HepG2 (cell line): ENCODE data around the gene DLG2. TPM values are rescaled to one million over a fixed set of nuclear protein-coding genes. Genes with fewer than 3 reads are reported as not detected.
A peak's percentile ranks its signal among the peaks of the same experiment; 100 is the strongest.

Experiments
- ATF1 ChIP-seq: IDR thresholded peaks from 2 replicates; pipeline ENCODE4 v1.6.1; 2016; ENCODE audit warnings: mild to moderate bottlenecking, control low read depth
- GABPB1 ChIP-seq: IDR thresholded peaks from 2 replicates; pipeline ENCODE4 v1.6.1; 2016; ENCODE audit warnings: mild to moderate bottlenecking, missing genetic modification reagents, moderate library complexity, missing compliant biosample characterization
- KMT2A ChIP-seq: sonication (generic); formaldehyde crosslinking; IDR thresholded peaks from 2 replicates; pipeline ENCODE4 v1.4.0; 2020; ENCODE audit warnings: missing genetic modification reagents
- RXRA ChIP-seq: sonication (generic); formaldehyde crosslinking; IDR thresholded peaks from 2 replicates; pipeline ENCODE4 v1.5.1; 2020; ENCODE audit warnings: missing genetic modification reagents
- SP2 ChIP-seq: sonication (generic); formaldehyde crosslinking; IDR thresholded peaks from 2 replicates; pipeline ENCODE4 v1.5.1; 2020; ENCODE audit warnings: mild to moderate bottlenecking, missing genetic modification reagents
- ZIK1 ChIP-seq: sonication (generic); formaldehyde crosslinking; IDR thresholded peaks from 2 replicates; pipeline ENCODE4 v1.5.0; 2020; ENCODE audit warnings: mild to moderate bottlenecking, low read depth, missing genetic modification reagents, borderline replicate concordance
- ZNF629 ChIP-seq: sonication (generic); formaldehyde crosslinking; conservative IDR thresholded peaks from 2 replicates; pipeline ENCODE4 v1.5.0; 2020; ENCODE audit warnings: missing genetic modification reagents
- polyA plus RNA-seq, 8 experiments: library from polyadenylated mRNA; depleted of rRNA in 3 of 8; stranded (reverse) in 7 of 8; unstranded in 1 of 8; fragments of >200 nt; fragmentation: Illumina TruSeq in 4 of 8; extraction: Trizol in 4 of 8; gene quantifications; 2 replicates each; pipeline versions ENCODE4 v1.2.1 to v1.2.3, GENCODE V29; 2011 to 2016; ENCODE audit warnings: low read depth in 4 of 8, missing spikeins in 1 of 8, mixed read lengths in 1 of 8; ENCODE audit not compliant: insufficient read depth in 1 of 8
- total RNA-seq, 5 experiments: library from RNA; depleted of rRNA; stranded (reverse); fragments of >200 nt; fragmentation: Illumina TruSeq; extraction: Trizol; gene quantifications; 2 replicates each; pipeline ENCODE4 v1.2.3, GENCODE V29; 2016; ENCODE audit warnings: low read depth in 1 of 5
- TF ChIP-seq, protein P1 (sequence below), 2 experiments: fragments of 450-650 bp in 1 of 2; sonication (generic) in 1 of 2; formaldehyde crosslinking in 1 of 2; IDR thresholded peaks; 2 replicates each; pipeline versions ENCODE4 v1.6.1 to v1.8.0; 2016 to 2022; ENCODE audit warnings: antibody characterized with exemption in 1 of 2, mild to moderate bottlenecking in 1 of 2, missing genetic modification reagents in 1 of 2
- TF ChIP-seq, protein P2 (sequence below): sonication (generic); formaldehyde crosslinking; IDR thresholded peaks from 2 replicates; pipeline ENCODE4 v1.8.1; 2023; ENCODE audit warnings: mild to moderate bottlenecking, missing genetic modification reagents

The DLG2 gene
- total and polyA plus RNA-seq, 2 of the 13 experiments (the other 11 are each of a cell fraction or from before 2014, with no cell fraction given): 0.46 to 1.0 TPM

DNA sequence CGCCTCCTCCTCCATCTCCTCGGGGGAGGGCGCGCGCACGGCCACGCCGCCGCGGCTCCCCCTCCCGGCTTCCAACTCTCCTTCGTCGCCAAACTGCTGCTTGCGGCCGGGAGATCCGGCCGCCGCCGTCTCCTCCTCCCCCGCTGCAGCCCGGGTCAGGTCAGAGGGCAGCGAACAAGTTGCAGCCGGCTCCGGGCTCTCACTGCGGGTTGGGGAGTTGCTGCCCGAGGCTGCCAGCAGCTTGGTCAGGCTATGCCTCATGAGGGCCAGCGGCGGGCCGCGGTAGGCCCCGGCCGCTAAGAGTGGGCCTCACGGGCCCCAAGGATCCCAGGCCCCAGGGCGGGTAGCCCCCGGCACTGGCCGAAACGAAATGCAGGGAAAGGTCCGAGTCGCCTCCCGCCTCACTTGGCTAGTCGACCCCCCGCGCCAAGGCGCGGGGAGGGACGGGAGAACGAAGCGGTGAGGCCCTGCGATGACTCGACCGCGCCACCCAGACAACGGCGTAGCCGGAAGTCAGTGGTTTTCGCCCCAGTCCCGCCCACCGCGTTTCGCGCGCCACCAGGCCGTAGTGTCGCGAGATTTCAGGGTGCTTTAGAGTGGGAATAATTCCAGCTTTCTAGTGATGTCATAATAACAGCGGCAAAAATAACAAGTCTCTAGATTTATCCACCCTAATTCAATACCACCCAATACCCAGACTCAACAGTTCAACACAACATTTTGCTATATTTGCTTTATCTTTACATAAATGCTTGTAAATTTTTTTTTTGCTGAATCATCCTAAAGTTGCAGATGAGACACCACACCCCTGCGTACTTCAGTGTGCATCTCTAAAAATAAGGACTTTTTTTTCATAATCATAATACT is 37.7 kb upstream of the DLG2 start, which contains the start of gene CREBZF (continued):
- TF ChIP-seq, protein P1, sequence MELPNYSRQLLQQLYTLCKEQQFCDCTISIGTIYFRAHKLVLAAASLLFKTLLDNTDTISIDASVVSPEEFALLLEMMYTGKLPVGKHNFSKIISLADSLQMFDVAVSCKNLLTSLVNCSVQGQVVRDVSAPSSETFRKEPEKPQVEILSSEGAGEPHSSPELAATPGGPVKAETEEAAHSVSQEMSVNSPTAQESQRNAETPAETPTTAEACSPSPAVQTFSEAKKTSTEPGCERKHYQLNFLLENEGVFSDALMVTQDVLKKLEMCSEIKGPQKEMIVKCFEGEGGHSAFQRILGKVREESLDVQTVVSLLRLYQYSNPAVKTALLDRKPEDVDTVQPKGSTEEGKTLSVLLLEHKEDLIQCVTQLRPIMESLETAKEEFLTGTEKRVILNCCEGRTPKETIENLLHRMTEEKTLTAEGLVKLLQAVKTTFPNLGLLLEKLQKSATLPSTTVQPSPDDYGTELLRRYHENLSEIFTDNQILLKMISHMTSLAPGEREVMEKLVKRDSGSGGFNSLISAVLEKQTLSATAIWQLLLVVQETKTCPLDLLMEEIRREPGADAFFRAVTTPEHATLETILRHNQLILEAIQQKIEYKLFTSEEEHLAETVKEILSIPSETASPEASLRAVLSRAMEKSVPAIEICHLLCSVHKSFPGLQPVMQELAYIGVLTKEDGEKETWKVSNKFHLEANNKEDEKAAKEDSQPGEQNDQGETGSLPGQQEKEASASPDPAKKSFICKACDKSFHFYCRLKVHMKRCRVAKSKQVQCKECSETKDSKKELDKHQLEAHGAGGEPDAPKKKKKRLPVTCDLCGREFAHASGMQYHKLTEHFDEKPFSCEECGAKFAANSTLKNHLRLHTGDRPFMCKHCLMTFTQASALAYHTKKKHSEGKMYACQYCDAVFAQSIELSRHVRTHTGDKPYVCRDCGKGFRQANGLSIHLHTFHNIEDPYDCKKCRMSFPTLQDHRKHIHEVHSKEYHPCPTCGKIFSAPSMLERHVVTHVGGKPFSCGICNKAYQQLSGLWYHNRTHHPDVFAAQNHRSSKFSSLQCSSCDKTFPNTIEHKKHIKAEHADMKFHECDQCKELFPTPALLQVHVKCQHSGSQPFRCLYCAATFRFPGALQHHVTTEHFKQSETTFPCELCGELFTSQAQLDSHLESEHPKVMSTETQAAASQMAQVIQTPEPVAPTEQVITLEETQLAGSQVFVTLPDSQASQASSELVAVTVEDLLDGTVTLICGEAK (IDR thresholded peaks at IDR 0.05): no peak
- TF ChIP-seq, protein P1 (CRISPR knock-in tag; IDR thresholded peaks at IDR 0.05): no peak; the same call in none of the 2 replicates
- TF ChIP-seq, protein P2, sequence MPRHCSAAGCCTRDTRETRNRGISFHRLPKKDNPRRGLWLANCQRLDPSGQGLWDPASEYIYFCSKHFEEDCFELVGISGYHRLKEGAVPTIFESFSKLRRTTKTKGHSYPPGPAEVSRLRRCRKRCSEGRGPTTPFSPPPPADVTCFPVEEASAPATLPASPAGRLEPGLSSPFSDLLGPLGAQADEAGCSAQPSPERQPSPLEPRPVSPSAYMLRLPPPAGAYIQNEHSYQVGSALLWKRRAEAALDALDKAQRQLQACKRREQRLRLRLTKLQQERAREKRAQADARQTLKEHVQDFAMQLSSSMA (CRISPR knock-in tag): peak; percentile 87; the same call in 1 of the 2 replicates
- no peak; the same call in 1 of the 2 replicates for TF ChIP-seq RXRA (CRISPR knock-in tag)
- no peak for TF ChIP-seq ZIK1
- TF ChIP-seq ZNF629: no peak
- TF ChIP-seq SP2 (CRISPR knock-in tag): peak; percentile 75
- peak; percentile 76; the same call in 1 of the 2 replicates for TF ChIP-seq KMT2A (CRISPR knock-in tag)
- peak; percentile 95 for TF ChIP-seq GABPB1
- TF ChIP-seq ATF1 (CRISPR knock-in tag): peak; percentile 64; the same call in 1 of the 2 replicates
